ENCODE measurements around the gene ROR1. TPM values are rescaled to one million over a fixed set of nuclear protein-coding genes. Genes with fewer than 3 reads are reported as not detected.

The ROR1 gene
- total RNA-seq, 2 donors from 2014 or later = 0.25 TPM; not detected in 1

DNA sequence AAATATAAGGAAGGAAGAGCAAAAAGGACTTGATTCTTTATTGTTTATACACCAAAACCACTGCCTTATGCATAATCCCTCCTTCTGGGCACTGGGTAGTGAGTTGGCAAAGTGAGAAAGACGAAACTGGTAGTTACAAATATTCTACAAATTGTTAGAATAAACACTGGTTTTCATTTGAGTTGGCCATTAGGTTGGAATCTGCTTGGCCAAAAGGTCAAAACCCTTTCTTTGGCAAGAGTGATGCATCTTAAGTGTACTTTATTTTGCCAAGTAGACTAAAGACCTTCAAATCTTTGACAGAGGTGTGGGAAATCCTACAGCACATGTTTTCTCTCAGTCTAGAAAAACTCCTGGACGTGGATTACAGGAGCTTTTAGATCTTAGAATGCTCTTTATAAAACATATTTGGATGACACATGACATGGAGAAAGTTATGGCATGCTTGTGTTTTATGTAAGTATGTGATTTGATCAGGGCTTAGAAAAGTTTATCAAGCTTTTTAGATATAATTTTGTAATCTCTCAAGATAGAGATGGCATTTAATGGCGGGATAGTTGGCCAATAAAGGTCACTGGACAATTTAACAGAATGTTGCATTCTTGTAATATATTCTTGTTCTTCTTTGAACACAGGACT is 120.9 kb downstream of the ROR1 start:
- no peaks in the 10 kb centered on the region for H3K9me3 Mint-ChIP-seq
- no peak overlapping the region for H3K27ac Mint-ChIP-seq
- DNase-seq (ENCODE audit: low spot score in 2 of 2) = no peak
- no peaks in the 10 kb centered on the region for H3K36me3 Mint-ChIP-seq
- no peak for ATAC-seq

DNA sequence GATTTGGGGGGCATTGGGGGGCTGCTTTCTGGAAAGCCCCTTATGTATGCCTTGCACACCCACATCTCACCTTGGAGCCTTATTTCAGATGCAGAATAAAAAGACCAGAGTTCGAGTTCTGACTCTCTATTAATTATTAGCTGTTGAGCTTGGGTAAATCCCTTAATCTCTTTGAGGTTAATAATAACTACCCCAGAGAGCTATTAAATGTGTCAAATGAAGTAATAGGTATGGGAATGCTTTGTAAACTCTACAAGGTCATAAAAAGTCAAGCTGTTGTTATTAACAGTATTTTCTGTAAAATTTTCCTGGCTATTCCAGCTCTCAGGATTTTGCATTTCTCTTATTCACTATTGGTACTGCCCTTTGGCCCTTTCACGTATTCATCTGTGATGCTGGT is 122.9 kb downstream of the ROR1 start:
- no peak for ATAC-seq
- no peak for DNase-seq (ENCODE audit: low spot score in 2 of 2)

DNA sequence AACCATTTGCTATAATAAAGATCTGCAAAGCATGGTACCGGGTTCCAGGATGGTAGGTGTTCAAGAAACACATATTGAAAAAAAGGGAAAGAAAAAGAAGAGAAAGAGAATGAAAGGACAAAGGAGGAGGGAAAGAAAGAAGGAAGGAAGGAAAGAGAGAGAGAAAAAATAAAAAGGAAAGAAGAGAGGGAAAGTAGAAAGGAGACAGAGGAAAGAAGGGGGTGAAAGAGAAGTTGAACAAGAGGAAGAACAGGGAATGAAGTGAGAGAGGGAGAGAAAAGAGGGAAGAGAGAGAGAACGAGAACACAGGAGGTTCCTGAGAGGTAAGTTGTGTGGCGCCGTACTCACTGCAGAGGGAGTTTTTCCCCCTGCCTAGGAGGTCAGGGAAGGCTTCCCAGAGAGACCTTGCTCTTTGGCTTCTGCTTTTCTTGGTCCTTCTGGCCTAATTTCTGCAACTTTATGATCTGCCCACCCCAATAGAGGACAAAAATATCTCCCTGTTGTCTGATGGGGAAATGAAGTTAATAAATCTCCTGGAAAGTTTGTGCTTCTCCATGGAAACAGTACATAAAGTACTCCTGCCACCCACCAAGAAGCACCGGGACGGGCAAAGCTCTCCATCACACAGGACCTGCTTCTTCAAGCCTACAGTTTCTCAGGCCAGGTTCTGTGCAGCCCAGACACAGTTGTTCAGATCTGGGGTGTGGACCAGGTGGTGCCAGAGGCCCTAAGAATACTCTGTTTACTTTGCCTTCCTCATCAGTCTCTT is 124.8 kb downstream of the ROR1 start:
- DNase-seq (ENCODE audit: low spot score in 2 of 2) = no peak
- no peak overlapping the region for H3K27ac Mint-ChIP-seq
- no peaks in the 10 kb centered on the region for H3K36me3 Mint-ChIP-seq
- no peaks in the 10 kb centered on the region for H3K9me3 Mint-ChIP-seq
- no peak for ATAC-seq

More for the DNA sequence above, 122.9 kb downstream of the ROR1 start:
- no peaks in the 10 kb centered on the region for H3K9me3 Mint-ChIP-seq
- no peak overlapping the region for H3K27ac Mint-ChIP-seq
- H3K36me3 Mint-ChIP-seq = no peaks in the 10 kb centered on the region

GRCh38 chr1:63901094-63901493 is 127.3 kb downstream of the ROR1 start:
- DNase-seq (ENCODE audit: low spot score in 2 of 2) (no peak), ATAC-seq (no peak)
- Mint-ChIP-seq H3K9me3 (no peaks in the 10 kb centered on the region), H3K36me3 (no peaks in the 10 kb centered on the region), H3K27ac (no peak overlapping the region)

DNA sequence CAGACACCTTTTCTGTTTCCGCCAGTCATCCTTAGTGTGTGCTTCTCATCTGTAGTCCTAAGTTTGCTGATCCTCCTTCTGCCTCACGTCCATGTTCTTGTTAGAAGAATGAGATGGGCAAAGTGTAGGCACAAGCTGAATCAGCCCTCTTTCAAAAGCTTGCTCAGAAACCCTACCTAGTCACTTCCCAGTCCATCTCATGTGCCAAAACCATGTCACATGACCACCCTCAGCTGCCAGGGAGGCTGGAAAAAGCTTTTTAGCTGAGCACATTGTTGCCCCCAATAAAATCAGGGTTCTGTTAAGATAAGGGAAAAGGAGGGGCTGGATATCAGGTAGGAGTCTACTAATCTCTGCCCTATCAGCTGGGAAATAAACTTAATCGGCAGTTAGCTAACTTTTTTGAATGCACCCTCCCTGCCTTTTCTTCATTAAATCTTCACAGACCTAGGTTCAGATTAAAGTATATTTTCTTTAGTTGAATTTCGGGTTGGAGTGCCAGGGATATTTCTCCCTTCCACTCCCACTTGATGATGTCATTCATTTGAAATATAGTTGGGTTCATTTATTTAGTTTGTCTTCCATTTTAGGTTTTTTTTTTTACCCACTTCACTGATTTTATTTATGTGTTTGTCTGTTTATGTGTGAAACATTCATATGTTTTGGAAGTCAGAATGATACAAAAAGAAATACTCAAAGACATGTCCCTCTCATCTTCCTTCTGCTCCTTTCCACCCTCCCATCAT is 129.2 kb downstream of the ROR1 start:
- Mint-ChIP-seq H3K9me3 (no peaks in the 10 kb centered on the region), H3K27ac (no peak overlapping the region), H3K36me3 (no peaks in the 10 kb centered on the region)
- DNase-seq (ENCODE audit: low spot score in 2 of 2) = no peak
- no peak for ATAC-seq

DNA sequence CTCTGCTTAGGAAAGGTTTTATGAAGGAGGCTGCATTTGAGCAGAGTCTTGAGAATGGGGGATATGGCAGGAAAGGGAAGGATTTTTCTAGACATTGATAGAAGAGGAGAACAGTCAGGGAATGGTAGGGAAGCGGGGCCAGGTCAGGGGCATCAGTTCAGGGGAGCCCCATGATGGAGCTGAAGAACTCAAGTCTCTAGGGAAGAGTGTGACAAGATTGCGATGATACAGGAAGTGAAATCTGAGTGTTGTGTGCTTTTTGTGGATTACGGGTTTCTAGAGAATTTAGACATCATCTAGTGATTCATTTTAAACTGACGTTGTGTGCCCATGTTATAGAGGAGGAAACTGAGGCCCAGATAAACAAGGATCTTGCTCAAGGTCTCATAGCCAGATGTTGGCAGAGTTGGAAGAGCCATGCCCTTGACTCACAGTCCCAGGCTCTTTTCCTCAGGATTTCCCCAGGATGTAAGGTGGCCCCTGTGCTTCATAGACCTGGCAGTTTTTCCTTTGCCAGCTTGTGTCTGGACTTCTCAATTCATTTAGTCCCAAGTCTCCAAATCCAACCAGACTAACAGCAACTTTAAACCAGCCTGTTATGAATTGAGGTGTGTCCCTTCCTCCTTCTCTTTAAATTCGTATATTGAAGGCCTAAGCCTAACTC is 130.3 kb downstream of the ROR1 start:
- Mint-ChIP-seq H3K36me3 (no peaks in the 10 kb centered on the region), H3K9me3 (no peaks in the 10 kb centered on the region), H3K27ac (no peak overlapping the region)
- no peak for ATAC-seq
- DNase-seq (ENCODE audit: low spot score in 2 of 2) = no peak

GRCh38 chr1:63904826-63905225 is 131.0 kb downstream of the ROR1 start:
- no peak for DNase-seq (ENCODE audit: low spot score in 2 of 2)
- no peaks in the 10 kb centered on the region for H3K36me3 Mint-ChIP-seq
- ATAC-seq = no peak
- no peaks in the 10 kb centered on the region for H3K9me3 Mint-ChIP-seq
- H3K27ac Mint-ChIP-seq = no peak overlapping the region

- H3K9me3 Mint-ChIP-seq = no peaks in the 10 kb centered on the region
- ATAC-seq = no peak
Observed at GRCh38 chr1:63906047-63906704, 132.4 kb downstream of the ROR1 start.

DNA sequence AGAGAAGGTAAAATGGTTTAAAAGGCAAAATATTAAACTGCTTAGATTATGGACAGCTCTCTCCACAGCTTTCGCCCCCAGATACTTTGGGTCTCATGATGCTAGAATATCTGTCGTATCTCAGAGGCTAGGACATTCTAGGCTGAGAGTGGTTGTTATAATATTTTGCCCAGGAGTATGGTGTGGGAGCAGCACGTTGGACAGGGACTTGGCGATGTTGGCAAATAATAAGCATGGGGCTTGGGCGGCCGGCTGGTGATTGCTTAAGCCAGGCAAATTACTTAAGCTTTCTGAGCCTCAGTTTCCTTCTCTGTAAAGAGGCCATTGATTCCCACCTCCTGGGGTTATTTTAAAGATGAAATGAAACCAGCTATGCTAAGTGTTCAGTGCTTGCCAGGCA is 133.2 kb downstream of the ROR1 start:
- Mint-ChIP-seq H3K36me3 (no peaks in the 10 kb centered on the region), H3K9me3 (no peaks in the 10 kb centered on the region), H3K27ac (no peak overlapping the region)
- no peak for ATAC-seq
- DNase-seq (ENCODE audit: low spot score in 2 of 2) = no peak

More at GRCh38 chr1:63906047-63906704, 132.4 kb downstream of the ROR1 start:
- no peak for DNase-seq (ENCODE audit: low spot score in 2 of 2)
- H3K27ac Mint-ChIP-seq = no peak overlapping the region
- no peaks in the 10 kb centered on the region for H3K36me3 Mint-ChIP-seq

DNA sequence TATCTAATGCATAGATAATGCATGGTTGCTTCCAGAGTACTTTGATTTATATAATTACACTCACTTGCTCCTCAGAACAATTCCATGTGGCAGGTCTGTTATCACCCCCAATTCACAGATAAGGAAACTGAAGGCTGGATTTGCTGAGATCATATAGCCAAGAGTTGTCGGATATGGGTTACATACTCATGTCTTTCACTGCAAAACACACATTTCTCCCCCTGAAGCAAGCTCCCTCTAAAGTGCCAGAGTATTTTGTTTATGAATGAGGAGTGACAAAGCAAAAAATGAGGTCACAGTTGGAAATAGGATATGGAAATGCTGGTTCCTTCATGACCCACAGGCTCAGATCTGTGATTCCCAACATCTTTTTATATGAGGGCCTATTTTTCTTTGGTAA is 134.2 kb downstream of the ROR1 start:
- DNase-seq (ENCODE audit: low spot score in 2 of 2) (no peak), ATAC-seq (no peak)
- Mint-ChIP-seq H3K9me3 (no peaks in the 10 kb centered on the region), H3K27ac (no peak overlapping the region), H3K36me3 (no peaks in the 10 kb centered on the region)

DNA sequence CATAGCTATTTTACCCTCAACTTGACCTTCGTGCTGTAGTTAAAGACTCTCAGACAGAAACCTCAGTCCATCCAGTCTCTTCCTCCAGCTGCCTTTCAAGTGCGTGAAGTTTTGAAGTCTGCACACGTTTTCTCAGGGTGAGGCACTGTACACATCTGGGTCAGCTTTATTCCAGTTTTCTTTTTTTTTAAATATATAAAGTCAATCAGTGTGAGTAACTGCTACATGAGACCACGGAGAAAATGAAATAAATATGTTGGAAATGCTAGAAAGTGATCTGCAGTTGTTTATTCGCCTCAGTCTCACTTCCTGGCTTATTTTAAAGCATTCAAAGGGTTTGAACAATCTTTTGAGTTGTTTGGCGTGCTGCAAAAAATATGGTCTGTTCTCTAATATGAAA is 135.7 kb downstream of the ROR1 start:
- no peaks in the 10 kb centered on the region for H3K9me3 Mint-ChIP-seq

GRCh38 chr1:63911049-63911448 is 137.2 kb downstream of the ROR1 start:
- no peak for ATAC-seq
- H3K36me3 Mint-ChIP-seq = no peaks in the 10 kb centered on the region
- H3K27ac Mint-ChIP-seq = no peak overlapping the region
- no peak for DNase-seq (ENCODE audit: low spot score in 2 of 2)
- H3K9me3 Mint-ChIP-seq = no peaks in the 10 kb centered on the region

More for the DNA sequence above, 135.7 kb downstream of the ROR1 start:
- H3K36me3 Mint-ChIP-seq = no peaks in the 10 kb centered on the region
- no peak for DNase-seq (ENCODE audit: low spot score in 2 of 2)
- ATAC-seq = no peak
- no peak overlapping the region for H3K27ac Mint-ChIP-seq

- ATAC-seq (no peak), DNase-seq (ENCODE audit: low spot score in 2 of 2) (no peak)
- Mint-ChIP-seq H3K9me3 (no peaks in the 10 kb centered on the region), H3K27ac (no peak overlapping the region), H3K36me3 (no peaks in the 10 kb centered on the region)
Observed at GRCh38 chr1:63912643-63913042, 138.8 kb downstream of the ROR1 start.

DNA sequence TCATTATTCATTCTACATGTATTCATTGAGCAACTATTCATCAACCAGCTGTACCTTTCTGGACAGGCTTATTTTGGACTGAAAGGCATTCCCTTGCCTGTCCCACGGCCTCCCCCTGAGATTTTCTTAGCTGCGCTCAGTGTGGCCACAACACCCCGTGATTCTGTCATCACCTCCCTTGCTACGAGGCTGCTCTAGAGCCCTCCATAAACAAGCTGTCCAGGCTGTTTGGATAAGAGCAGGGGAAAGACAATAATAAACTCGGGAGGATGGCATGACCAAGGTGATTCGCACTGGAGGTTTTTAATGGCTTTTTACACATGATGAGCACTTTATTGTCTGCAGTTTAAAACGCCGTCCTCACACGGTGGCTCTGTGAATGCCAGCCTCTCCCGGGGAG is 139.7 kb downstream of the ROR1 start:
- no peaks in the 10 kb centered on the region for H3K9me3 Mint-ChIP-seq
- ATAC-seq = no peak
- no peak overlapping the region for H3K27ac Mint-ChIP-seq
- no peak for DNase-seq (ENCODE audit: low spot score in 2 of 2)
- H3K36me3 Mint-ChIP-seq = no peaks in the 10 kb centered on the region

- DNase-seq (ENCODE audit: low spot score in 2 of 2) (no peak), ATAC-seq (no peak)
- Mint-ChIP-seq H3K27ac (no peak overlapping the region), H3K9me3 (no peaks in the 10 kb centered on the region), H3K36me3 (no peaks in the 10 kb centered on the region)
Observed at GRCh38 chr1:63914241-63914640, 140.4 kb downstream of the ROR1 start.

GRCh38 chr1:63914706-63915105 is 140.9 kb downstream of the ROR1 start:
- ATAC-seq (no peak), DNase-seq (ENCODE audit: low spot score in 2 of 2) (no peak)
- Mint-ChIP-seq H3K9me3 (no peaks in the 10 kb centered on the region), H3K27ac (no peak overlapping the region), H3K36me3 (no peaks in the 10 kb centered on the region)

DNA sequence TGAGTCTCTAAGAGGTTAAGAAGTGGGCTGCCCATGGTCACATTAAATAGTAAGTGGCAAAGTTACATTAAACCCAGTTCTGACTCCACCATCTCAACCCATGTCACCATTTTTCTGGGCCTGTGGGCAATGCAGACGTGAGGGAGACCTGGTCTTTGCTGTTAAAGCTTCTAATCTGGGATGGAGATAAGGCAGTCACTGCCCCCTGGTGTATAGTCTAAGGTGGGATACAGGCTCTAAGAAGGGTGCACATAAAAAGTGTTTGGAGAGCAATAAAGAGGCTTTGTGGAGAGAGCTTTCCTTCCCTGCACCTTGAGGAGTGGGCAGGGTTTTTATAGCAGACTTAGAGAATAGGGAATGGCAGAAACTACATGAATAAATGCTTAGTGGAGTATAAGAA is 141.3 kb downstream of the ROR1 start:
- ATAC-seq = no peak
- Mint-ChIP-seq H3K27ac (no peak overlapping the region), H3K9me3 (no peaks in the 10 kb centered on the region), H3K36me3 (no peaks in the 10 kb centered on the region)
- no peak for DNase-seq (ENCODE audit: low spot score in 2 of 2)
